Hematopoietic multipotent progenitor cell treated with erythropoietin and hydrocortisone succinate and interleukin-3 and kit ligand, for 17 days (in vitro differentiated cells): ENCODE data around the gene AKIP1.
"Not testable (repeated sequence)": the region's sequence is repeated elsewhere in the genome, so short reads cannot be mapped to it uniquely, and the experiment has no call there.

ENCODE experiments used
- DNase-seq: peaks from one replicate; pipeline ENCODE4 v3.0.0-alpha.2; 2015; ENCODE audit warnings: low spot score

The AKIP1 gene

GRCh38 chr11:8917157-8917825, 6.3 kb downstream of the AKIP1 start:
- DNase-seq, result no peak

DNA sequence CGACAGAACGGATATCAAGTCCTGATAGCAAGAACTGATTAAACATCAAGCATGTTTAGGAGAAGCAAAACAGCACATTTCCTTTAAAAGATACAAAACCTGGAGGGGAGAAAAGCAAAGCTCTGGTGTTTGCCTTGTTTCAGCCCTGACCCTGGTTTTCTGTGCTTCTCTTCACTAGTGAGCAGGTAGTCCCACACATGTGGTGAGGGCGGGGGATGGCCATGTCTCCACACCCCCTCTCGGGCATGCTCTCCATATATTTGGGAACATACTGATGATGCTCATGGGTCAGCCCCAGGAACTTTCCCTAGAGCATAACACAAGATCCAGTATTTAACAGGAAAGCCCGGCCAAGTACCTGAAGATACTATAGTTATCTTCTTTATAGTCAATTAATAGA, 11.7 kb downstream of the AKIP1 start:
- DNase-seq, result no peak

GRCh38 chr11:8925711-8926110, 14.7 kb downstream of the AKIP1 start:
- DNase-seq, result no peak

DNA sequence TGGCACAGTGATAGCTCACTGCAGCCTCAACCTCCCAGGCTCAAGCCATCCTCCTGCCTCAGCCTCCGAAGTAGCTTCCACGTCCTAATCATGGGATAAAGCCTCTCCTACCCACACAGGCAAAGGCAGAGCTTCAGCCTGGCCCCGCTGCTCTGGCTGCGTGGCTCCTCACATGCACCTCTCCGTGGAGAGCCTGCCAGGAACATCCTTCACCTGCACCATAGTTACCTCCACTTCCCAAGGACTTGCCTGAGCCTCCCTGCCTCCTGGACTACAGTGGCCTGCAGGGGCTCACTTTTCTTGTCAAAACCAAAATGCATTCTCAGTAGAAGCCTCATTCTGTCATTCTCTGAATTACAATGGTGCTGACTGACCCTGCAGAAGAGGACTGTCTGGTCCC, 15.2 kb downstream of the AKIP1 start:
- no peak for DNase-seq

- DNase-seq, result no peak
Observed at GRCh38 chr11:8927233-8927632, 16.2 kb downstream of the AKIP1 start.

- no peak for DNase-seq
Observed at GRCh38 chr11:8928205-8928604, 17.2 kb downstream of the AKIP1 start.

DNA sequence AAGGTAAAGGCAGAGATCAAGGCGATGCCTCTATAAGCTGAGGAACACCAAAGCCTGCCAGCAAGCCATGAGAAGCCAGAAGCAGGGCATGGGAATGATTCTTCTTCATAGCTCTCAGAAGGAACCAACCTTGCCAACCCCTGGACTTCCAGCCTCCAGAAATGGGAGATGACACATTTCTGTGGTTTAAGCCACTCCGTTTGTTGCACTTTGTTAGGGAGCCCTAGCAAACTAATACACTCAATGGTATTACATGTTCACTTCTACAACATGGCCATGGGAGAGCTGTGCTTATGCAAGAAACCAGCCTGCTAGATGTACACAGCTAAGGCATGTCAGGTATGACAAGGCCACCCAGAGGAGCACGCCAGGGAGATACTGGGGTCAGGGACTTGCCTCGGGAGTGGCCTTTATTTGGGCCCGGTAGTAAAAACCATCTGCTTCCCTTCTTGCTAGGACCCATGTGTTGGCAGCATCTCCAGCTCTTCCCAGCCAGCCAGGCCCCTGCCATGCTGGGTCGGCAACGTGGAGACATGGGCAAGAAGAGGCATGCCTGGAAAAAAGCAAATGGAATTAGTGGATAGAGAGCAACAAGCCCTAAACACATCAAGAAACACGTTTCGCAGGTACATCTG, 18.1 kb downstream of the AKIP1 start:
- no peak for DNase-seq

DNA sequence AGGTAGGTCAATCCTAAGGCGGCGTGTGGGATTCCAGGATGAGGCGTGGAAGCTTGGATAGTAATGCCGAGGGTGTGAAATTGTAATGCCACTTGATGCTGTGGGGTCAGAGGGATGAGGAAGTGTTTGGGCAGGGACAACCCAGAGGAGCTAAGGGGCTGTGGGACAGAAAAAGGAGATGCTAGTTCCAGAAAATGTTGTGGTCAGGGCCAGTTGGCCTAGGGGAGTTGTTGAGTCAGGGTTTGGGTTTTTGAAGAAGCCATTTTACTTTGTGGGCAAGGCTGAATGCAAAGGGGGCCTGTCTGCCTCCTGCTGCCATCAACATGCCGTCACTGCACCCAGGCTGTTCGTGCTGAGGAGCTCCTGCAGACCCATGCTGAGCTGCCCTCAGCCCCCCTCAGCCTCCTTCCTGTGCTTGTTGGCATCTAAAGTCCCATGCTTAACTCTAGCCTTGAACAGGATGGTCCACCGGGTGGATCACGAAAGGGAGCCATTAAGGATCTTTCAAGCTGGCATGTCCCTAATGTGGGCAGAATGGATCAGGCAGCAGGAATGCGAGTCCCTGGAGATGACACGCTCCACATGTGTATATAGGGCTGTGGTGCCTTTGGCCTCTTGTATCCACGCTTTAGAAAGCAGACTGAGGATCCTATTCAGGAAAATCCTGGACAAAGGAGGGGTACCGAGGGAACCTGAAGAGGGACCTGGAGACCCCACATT, 19.6 kb downstream of the AKIP1 start:
- no peak for DNase-seq

- no peak for DNase-seq
Observed at GRCh38 chr11:8932564-8933180, 21.7 kb downstream of the AKIP1 start, which contains the start of gene C11orf16. TSS of gene C11orf16 (minus strand) at chr11:8932947. CDS start at chr11:8932308, 639 bp downstream.

DNA sequence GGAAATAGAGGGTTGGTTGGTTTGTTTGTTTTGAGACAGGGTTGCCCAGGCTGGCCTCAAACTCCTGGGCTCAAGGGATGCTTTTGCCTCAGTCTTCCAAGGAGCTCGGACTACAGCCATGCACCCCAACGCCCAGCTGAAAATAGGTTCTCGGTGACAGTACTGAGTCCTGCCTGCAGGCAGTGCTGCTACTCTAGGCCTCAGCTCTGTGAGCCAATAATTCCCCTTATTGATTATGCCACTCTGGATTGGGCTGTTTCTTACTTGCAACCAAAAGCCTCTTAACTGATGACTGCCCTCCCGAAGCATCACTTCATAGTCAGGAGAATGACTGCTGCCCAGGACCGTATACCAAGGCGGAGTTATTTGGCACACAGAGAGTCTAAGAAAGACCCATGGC, 22.9 kb downstream of the AKIP1 start:
- no peak for DNase-seq

DNA sequence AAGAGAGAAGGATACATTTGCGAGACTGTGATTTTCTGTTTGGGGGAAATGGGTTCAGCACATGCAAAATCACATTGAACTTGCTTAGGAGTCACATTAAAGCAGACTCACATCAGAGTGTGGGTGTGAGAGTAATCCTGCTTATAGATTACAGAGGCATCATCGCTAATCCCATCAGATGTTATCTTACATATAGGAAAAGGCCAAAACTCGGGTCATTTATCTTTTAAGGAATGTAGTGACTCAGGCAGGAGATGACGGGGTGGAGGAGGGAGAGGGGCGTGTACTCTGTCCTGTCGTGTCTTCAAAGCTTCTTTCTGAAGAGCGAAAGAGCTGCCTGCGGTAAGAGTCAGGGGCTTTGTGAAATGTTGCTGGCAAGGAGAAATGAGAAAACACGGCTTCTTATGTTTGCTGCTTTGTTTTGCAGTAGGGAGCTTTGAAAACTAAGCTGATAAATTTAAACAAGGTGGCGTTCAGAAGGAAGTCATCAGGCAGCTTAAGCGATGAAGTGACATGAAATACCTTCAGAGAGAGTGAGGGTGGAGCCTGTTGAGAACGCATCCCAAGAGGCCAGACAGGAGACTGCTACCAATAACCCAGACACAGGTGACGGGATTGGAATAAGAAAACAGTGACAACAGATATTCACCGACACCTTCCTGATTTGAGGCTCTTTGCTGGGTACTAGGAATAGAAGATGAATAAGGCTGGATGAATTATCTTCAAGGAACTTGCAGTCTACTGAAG, 23.9 kb downstream of the AKIP1 start:
- no peak for DNase-seq

- not testable (repeated sequence) for DNase-seq
Observed at GRCh38 chr11:8935789-8936188, 24.8 kb downstream of the AKIP1 start.

DNA sequence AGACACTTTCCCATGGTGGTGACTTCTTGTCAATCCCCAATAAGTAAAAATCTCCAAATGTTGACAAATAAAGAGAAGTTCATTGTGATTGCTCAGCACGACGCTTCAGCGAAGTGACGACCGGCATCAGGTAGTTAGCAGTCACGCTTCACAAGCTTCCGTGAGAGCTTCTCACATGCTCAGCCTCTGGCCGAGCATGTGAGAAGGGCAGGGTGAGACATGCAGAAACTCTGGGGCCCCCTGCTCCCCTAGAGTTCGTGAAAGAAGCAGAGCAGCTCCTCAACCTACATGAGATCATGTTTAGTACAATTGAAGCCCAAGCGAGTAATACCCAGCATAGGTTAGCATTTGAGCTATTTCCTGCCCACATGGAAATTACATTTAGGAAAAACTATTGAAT, 26.2 kb downstream of the AKIP1 start:
- DNase-seq, result no peak

DNA sequence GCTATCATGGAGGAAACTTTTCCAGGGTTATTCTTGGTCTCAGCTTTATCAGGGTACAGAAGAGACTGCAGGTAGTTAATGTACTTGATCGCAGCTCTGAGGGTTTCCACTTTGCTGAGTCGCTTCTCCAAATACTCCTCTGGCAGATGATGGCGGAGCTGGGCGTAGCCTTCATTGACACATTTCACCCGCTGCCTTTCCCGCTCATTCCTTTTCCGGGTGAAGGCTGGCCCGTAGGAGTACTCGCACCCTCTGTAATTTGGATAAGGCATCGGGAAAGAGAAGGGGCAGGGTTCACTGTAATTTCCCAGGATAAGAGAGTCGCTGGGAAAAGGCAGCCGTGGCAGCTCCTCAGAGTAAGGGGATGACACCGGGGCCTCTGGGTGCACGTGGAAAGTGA, 26.7 kb downstream of the AKIP1 start:
- DNase-seq, result no peak

DNA sequence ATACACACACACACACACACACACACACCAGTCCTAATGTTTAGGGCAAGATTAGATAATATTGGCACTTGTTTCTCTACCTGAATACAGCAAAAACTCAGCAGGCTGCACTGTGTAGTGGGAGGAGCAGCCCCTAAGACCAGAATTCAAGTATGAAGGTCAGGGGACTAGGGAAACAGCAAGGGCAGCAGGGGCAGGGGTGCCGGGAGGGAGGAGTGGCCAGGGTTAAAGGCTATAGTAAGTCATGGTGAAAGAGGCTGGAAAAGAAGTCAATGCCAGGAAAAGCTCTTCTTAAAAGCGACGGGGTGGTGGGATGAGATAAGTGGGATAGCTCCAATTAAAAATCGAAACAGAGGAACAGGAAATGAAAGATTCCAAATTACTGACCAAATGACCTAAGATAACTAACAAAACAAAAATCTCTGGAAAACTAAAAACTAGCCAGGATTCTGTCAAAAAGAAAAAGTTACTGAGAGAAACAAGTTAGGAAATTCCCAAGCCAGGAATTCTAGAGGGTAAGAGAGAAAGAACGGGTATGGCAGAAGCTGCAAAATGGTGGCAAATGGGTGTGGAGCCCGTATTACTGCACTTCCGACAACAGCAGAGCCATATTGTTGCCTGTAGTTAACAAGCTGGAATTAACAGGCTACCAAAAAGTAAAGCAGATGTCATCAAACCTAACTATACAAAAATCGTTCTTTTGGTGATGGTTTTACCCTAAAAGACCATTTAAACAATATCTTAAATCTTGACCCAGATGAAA, 30.5 kb downstream of the AKIP1 start:
- DNase-seq, result no peak

GRCh38 chr11:8942518-8943066, 31.6 kb downstream of the AKIP1 start, which contains the start of gene ASCL3:
TSS of gene ASCL3 (minus strand) at chr11:8943016. CDS start at chr11:8938161, 4,855 bp downstream.
- DNase-seq, result no peak

DNA sequence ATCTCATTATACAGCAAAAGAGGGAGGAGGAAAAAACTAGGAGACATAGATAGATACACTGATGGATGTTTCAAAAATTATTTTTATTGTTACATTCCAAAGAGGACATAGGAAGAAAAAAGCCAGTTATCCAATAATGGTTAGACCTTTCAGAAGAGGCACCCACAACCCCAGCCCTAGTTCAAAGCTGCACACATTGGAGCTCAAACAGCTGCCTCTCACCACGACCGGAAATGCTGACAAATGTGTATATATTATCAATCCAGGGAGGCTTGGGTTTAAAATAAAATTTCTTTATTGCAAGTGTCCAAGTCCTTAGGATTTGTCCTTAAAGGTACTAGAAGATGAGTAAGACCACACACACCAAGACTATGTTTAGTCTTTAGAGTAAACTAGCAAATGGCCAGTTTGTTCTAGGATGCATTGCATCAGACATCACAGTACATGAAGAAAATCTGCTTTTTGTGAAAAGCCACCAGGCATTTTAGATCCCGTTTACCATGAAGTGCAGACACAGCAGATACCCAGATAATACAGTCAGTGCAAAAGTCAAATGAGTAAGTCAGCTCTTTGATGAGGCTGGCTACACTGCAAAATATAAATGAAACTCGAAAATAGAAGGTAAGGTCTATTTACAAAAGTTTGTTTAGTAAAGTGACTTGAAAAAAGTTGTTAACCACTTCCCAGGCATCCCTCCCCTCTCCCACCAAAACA, 36.4 kb downstream of the AKIP1 start:
- DNase-seq, result no peak

DNA sequence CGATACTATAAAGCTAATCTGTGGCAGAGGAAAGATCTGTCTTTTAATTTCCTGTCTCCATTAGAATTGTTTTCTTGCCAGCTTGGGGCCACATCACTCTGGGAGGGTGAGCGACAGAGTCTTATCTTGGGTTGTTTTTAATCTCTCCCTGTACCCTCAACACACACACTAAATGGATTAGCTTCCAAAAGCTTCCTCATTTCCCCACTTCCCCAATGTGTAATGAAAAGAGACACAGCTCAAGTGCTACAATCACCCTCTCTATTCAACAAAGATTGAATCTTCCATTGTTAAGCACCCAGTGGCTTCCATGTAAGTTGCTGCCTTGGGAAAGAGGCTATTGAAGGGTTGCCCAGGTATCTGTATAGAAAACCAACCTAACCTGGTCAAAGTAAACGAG, 37.9 kb downstream of the AKIP1 start:
- no peak for DNase-seq

- DNase-seq, result no peak
Observed at GRCh38 chr11:8956860-8957259, 45.9 kb downstream of the AKIP1 start.

DNA sequence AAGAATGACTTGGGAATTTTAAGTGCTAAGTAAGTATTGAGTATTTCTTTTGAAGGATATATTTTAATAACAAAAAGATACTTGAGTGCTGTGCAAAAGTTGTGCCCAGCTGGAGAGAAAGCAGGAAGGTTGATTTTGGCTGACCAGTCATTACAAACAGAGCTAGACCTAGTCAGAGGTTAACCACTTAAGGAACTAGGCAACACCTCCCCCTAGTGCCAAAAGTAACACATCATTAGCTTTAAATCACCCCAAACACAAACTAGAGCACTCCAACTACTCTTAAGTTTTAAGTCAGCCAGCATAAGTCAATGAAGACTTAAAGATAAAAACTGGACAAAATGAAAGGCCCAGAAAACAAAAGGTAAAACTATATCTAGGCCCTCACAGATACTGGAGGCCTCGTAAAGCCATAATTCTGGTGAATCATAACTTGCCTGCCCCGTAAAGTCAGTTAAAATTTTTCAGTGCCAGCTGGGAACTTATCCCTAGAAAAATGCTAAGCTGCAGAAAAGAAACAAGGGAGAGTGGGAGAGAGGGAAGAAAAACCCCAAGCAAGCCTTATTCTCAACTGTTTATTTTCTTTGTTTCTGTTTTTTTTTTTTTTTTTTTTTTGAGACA, 48.7 kb downstream of the AKIP1 start:
- DNase-seq, result peak; percentile 88
